ENCODE data around the gene PLPPR1.

PLPPR1 gene

DNA sequence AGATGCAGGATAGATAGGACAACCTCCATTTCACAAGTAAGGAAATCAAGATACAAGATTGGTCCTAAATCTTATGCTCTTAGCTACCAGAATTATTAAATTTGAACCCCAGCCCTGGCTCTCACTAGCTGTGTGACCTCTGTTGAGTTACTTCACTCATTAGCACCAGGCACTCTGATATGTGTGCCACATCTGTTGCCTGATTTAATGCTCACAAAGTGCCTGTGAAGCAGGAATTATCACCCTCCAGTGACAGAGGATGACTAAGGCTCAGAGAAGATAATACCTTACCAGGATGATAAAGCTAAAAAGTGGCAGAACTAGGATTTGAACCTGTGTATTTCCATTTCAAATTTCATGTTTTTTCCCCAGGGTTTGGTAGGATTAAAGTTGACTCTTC, 110.0 kb downstream of the PLPPR1 start:
- in situ Hi-C loops (cut with MboI; ENCODE audit: low pct_unique_long_range_greater_than_20kb, low sequenced_read_pairs, unreplicated experiment), result no loop called here
- DNase-seq (ENCODE audit: low spot score), result no peak
- TF ChIP-seq, protein P1, sequence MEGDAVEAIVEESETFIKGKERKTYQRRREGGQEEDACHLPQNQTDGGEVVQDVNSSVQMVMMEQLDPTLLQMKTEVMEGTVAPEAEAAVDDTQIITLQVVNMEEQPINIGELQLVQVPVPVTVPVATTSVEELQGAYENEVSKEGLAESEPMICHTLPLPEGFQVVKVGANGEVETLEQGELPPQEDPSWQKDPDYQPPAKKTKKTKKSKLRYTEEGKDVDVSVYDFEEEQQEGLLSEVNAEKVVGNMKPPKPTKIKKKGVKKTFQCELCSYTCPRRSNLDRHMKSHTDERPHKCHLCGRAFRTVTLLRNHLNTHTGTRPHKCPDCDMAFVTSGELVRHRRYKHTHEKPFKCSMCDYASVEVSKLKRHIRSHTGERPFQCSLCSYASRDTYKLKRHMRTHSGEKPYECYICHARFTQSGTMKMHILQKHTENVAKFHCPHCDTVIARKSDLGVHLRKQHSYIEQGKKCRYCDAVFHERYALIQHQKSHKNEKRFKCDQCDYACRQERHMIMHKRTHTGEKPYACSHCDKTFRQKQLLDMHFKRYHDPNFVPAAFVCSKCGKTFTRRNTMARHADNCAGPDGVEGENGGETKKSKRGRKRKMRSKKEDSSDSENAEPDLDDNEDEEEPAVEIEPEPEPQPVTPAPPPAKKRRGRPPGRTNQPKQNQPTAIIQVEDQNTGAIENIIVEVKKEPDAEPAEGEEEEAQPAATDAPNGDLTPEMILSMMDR (IDR thresholded peaks at IDR 0.05; ENCODE audit: extremely low read depth, insufficient read depth, missing control alignments), result no peak

DNA sequence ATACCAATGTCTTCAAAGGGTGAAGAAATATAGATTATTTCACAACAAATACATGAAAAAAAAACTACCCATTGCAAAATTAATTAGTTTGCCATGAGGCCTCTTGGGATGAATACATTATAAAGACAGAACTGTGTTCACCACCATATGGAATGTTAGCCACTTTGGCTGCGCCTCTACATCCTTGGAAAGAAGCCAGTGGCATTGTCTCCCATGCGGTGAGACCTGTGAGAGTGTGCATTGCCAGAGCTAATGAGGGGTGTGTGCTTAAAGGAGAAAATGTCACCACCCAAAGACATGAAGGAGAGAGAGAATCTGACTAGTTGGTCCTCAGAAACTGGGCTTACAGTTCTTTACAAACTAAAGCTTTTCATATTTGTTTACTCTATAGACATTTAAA, 110.6 kb downstream of the PLPPR1 start:
- no peak for DNase-seq (ENCODE audit: low spot score)
- TF ChIP-seq, protein P1 (IDR thresholded peaks at IDR 0.05; ENCODE audit: extremely low read depth, insufficient read depth, missing control alignments), result no peak
- in situ Hi-C loops (cut with MboI; ENCODE audit: low pct_unique_long_range_greater_than_20kb, low sequenced_read_pairs, unreplicated experiment), result no loop called here

DNA sequence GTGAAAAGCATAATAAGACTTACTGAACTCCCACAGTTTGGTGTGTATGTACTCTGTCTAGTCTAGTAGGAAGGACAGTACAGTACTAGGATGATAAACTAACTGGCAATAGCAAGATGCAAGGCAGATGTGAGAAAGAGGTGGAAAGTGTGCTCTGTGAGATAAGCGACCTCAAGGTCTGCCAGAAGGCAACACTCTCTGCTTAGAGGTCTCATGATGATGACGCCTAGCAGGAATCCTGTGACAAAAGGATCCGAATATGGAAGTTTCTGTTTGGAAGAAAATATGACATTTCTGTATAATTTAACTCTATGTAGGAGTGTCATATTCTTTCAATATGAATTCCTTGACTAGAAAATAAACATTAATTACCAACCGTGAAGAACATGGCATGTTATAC, 112.2 kb downstream of the PLPPR1 start:
- TF ChIP-seq, protein P1 (IDR thresholded peaks at IDR 0.05; ENCODE audit: extremely low read depth, insufficient read depth, missing control alignments), result no peak
- in situ Hi-C loops (cut with MboI; ENCODE audit: low pct_unique_long_range_greater_than_20kb, low sequenced_read_pairs, unreplicated experiment), result no loop called here
- no peak for DNase-seq (ENCODE audit: low spot score)

DNA sequence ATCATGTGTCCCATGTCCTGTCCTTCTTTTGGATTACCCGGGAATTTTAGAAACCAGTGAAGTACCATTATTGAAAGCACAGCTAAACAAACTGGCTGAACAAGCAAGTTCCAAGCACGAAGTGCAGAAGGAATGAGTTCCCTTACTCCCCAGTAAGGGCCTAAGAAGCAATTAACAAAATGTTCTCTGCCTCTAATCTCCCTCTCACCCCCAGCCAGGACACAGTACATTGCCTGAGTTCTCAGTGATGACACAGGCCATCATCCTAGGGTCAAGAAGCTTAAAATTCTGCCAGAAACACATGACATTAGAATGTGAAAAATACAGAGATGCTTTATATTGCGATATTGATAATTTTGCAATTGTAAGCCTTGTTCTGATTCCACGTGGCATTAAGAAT, 118.0 kb downstream of the PLPPR1 start:
- DNase-seq (ENCODE audit: low spot score), result no peak
- TF ChIP-seq, protein P1 (IDR thresholded peaks at IDR 0.05; ENCODE audit: extremely low read depth, insufficient read depth, missing control alignments), result no peak
- in situ Hi-C loops (cut with MboI; ENCODE audit: low pct_unique_long_range_greater_than_20kb, low sequenced_read_pairs, unreplicated experiment), result no loop called here

DNA sequence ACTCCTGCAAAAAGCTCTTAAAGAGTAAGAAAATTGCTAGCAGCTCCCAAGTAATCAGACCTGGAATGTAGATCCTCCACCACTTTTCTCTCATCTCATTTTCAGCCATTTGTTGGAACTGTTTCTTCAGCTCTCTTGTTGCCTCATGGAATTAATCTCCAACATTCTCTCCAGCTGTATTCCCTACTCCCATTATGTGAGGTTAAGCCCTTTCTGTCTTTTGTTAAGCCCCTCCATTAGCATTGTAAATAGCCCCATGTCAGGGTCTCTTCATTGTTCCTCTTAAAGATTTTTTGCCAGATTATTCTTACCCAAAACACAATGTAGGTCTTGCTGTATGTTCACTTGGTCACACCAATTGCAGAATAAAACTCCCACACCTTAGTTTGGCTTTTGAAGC, 119.8 kb downstream of the PLPPR1 start:
- in situ Hi-C loops (cut with MboI; ENCODE audit: low pct_unique_long_range_greater_than_20kb, low sequenced_read_pairs, unreplicated experiment), result no loop called here
- DNase-seq (ENCODE audit: low spot score), result no peak
- TF ChIP-seq, protein P1 (IDR thresholded peaks at IDR 0.05; ENCODE audit: extremely low read depth, insufficient read depth, missing control alignments), result no peak

DNA sequence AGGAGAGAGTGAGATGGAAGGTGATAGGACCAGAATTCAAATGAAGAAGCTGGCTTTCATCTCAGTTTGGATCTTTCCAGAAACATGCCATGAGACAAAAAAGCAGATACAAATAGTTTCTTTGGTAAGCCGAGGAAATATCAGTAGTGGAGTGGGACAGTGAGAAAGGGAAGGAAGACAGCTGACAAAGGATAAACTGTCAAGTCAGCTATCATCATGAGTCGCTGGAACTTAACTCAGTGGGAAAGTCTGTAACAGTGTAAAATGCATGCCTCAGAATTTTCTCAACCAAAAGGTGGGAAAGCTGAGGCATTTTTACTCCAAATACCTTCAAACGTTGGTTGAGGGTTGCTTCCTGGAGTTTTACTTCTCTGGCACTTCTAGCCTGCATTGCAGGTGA, 129.8 kb downstream of the PLPPR1 start:
- no peak for DNase-seq (ENCODE audit: low spot score)
- in situ Hi-C loops (cut with MboI; ENCODE audit: low pct_unique_long_range_greater_than_20kb, low sequenced_read_pairs, unreplicated experiment), result no loop called here
- TF ChIP-seq, protein P1 (IDR thresholded peaks at IDR 0.05; ENCODE audit: extremely low read depth, insufficient read depth, missing control alignments), result no peak

DNA sequence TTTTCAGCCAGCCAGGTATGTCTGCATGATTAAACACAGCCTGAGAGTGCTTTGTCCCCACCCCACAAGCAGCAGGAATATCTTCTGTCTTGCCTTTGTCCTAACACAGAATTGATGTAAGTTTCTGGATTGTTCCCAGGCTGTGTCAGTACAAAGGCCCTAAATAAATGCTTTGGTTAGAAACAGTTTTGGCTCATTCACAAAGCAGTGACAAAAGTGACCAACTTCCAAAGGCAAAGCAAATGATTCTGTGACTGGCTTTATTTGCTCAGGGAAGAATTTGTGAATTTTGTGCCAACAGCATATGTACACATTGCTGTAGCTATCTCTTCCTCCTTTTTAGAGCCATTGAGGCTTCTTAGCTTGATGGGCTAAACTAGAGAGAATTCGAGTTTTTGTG, 133.7 kb downstream of the PLPPR1 start:
- TF ChIP-seq, protein P1 (IDR thresholded peaks at IDR 0.05; ENCODE audit: extremely low read depth, insufficient read depth, missing control alignments), result no peak
- DNase-seq (ENCODE audit: low spot score), result no peak
- in situ Hi-C loops (cut with MboI; ENCODE audit: low pct_unique_long_range_greater_than_20kb, low sequenced_read_pairs, unreplicated experiment), result no loop called here

Data from GM13977 (cell line).